B cell (primary cell): Measurements from ENCODE around the gene GABRR2. TPM values are rescaled to one million over a fixed set of nuclear protein-coding genes. Genes with fewer than 3 reads are reported as not detected.

Experiments used
- ATAC-seq: fragments of 200-7000 bp; cut with Tn5 transposase; one replicate; pipeline ENCODE4 v1.10.0; 2021; ENCODE audit warnings: low read depth, mild to moderate bottlenecking, moderate number of reproducible peaks, moderate library complexity
- CTCF ChIA-PET: fragments of 350-600 bp; sonication (Branson Sonifier 250); formaldehyde crosslinking; loops from one replicate; lab custom pipeline; 2021; ENCODE audit warnings: antibody characterized with exemption, inconsistent platforms; lab: Charles Lee
- POLR2A ChIA-PET: fragments of 350-600 bp; sonication (Branson Sonifier 250); formaldehyde crosslinking; loops from one replicate; lab custom pipeline; 2021; ENCODE audit warnings: antibody characterized with exemption; lab: Charles Lee
- DNase-seq: peaks from one replicate; pipeline ENCODE4 v3.0.0; 2013
- H2AFZ ChIP-seq: 2 replicates; pipeline ENCODE4 v1.6.1; 2012; ENCODE audit warnings: mild to moderate bottlenecking, low read depth, low read length; ENCODE audit not compliant: insufficient read depth, poor library complexity, severe bottlenecking
- H3K27ac ChIP-seq, 2 donors: 1 replicate in 1 of 2; 2 replicates in 1 of 2; pipeline ENCODE4 v1.5.1; 2012 to 2013; ENCODE audit warnings: low read length in 2 of 2, mild to moderate bottlenecking in 2 of 2, moderate library complexity in 1 of 2
- H3K27me3 ChIP-seq, 4 experiments: fragments of 200-600 bp in 1 of 4; sonication (generic) in 1 of 4; replicated peaks in 1 of 4; 1 replicate in 2 of 4; 2 replicates in 2 of 4; pipeline versions ENCODE4 v1.6.1 to v1.7.0; 2013 to 2016; ENCODE audit warnings: low read length in 3 of 4, mild to moderate bottlenecking in 2 of 4, mixed read lengths in 1 of 4, moderate library complexity in 1 of 4; ENCODE audit not compliant: insufficient read depth in 4 of 4, control insufficient read depth in 3 of 4; ENCODE audit errors: control extremely low read depth in 1 of 4
- H3K36me3 ChIP-seq, 2 experiments: replicated peaks in 1 of 2; 1 replicate in 1 of 2; 2 replicates in 1 of 2; pipeline versions ENCODE4 v1.6.1 to v1.7.1; 2013; ENCODE audit warnings: low read length in 1 of 2; ENCODE audit not compliant: insufficient read depth in 2 of 2, control insufficient read depth in 1 of 2; ENCODE audit errors: control extremely low read depth in 1 of 2, extremely low read depth in 1 of 2
- H3K4me1 ChIP-seq, 2 donors: fragments of 200-600 bp in 1 of 2; sonication (generic) in 1 of 2; 1 replicate in 1 of 2; 2 replicates in 1 of 2; pipeline versions ENCODE4 v1.5.1 to v1.6.1; 2013 to 2017; ENCODE audit warnings: low read length in 2 of 2; ENCODE audit not compliant: control insufficient read depth in 2 of 2, insufficient read depth in 2 of 2
- H3K4me2 ChIP-seq: replicated peaks from 2 replicates; pipeline ENCODE3; 2012; ENCODE audit warnings: mild to moderate bottlenecking, low read depth, low read length; ENCODE audit not compliant: poor library complexity, severe bottlenecking
- H3K4me3 ChIP-seq, 5 experiments: fragments of 200-600 bp in 1 of 5; sonication (generic) in 1 of 5; 1 replicate in 3 of 5; 2 replicates in 2 of 5; pipeline versions ENCODE4 v1.5.1 to v1.7.0; 2011 to 2016; ENCODE audit warnings: low read length in 4 of 5, mild to moderate bottlenecking in 4 of 5, low read depth in 2 of 5, control low read depth in 1 of 5, moderate library complexity in 1 of 5; ENCODE audit not compliant: insufficient read depth in 1 of 5; ENCODE audit errors: control extremely low read depth in 1 of 5, extremely low read depth in 1 of 5
- H3K79me2 ChIP-seq: fragments of 200-600 bp; sonication (generic); one replicate; pipeline ENCODE4 v1.6.0; 2016; ENCODE audit warnings: low read length; ENCODE audit not compliant: control insufficient read depth, insufficient read depth
- H3K9ac ChIP-seq: fragments of 200-600 bp; sonication (generic); 2 replicates; pipeline ENCODE4 v1.6.1; 2017; ENCODE audit warnings: mild to moderate bottlenecking, low read length, moderate library complexity
- H3K9me3 ChIP-seq, 3 donors: one replicate each; pipeline versions ENCODE4 v1.6.1 to v1.7.1; 2013; ENCODE audit warnings: low read length in 2 of 3; ENCODE audit not compliant: control insufficient read depth in 2 of 3, insufficient read depth in 1 of 3; ENCODE audit errors: control extremely low read depth in 1 of 3
- H4K20me1 ChIP-seq: 2 replicates; pipeline ENCODE4 v1.6.0; 2012; ENCODE audit warnings: mild to moderate bottlenecking, low read length; ENCODE audit not compliant: insufficient read depth, control insufficient read depth, poor library complexity, severe bottlenecking
- H3K27ac Mint-ChIP-seq: one replicate; pipeline ENCODE4 v1.8.0; 2021; ENCODE audit warnings: mixed read lengths
- H3K27me3 Mint-ChIP-seq: one replicate; pipeline ENCODE4 v1.8.0; 2021; ENCODE audit warnings: mixed read lengths
- H3K4me1 Mint-ChIP-seq: one replicate; pipeline ENCODE4 v1.8.0; 2021; ENCODE audit warnings: mixed read lengths
- H3K4me3 Mint-ChIP-seq: one replicate; pipeline ENCODE4 v1.8.0; 2021; ENCODE audit warnings: mixed read lengths
- H3K9me3 Mint-ChIP-seq: one replicate; pipeline ENCODE4 v1.8.0; 2022; ENCODE audit warnings: mixed read lengths; ENCODE audit not compliant: insufficient read depth
- CTCF ChIP-seq: fragments of 200-600 bp; IDR thresholded peaks from one replicate; pipeline ENCODE4 v1.8.0; 2022; ENCODE audit warnings: antibody characterized with exemption, mild to moderate bottlenecking
- EZH2 ChIP-seq: IDR thresholded peaks from 2 replicates; pipeline ENCODE4 v1.6.1; 2012; ENCODE audit warnings: borderline replicate concordance, low read depth, mild to moderate bottlenecking, moderate library complexity, low read length; ENCODE audit not compliant: insufficient read depth, poor library complexity, severe bottlenecking
- WGBS: methylation state at CpG from one replicate; pipeline ENCODE4 v1.1.5; 2013; ENCODE audit warnings: missing lambda C conversion rate; ENCODE audit not compliant: insufficient coverage; 5-methylcytosine and 5-hydroxymethylcytosine counted together
- intact Hi-C: fragments of 100-400 bp; cut with micrococcal nuclease; formaldehyde crosslinking; loops from one replicate; pipeline ENCODE4 v1.10.0; 2022
- polyA plus RNA-seq: library from polyadenylated mRNA; depleted of rRNA; stranded (reverse); fragments of >200 nt; gene quantifications from 2 replicates; pipeline ENCODE4 v1.2.3, GENCODE V29; 2012
- total RNA-seq, 2 donors: library from RNA; stranded (reverse); fragments of 120-200 nt in 1 of 2; gene quantifications; 1 replicate in 1 of 2; 2 replicates in 1 of 2; pipeline versions ENCODE4 v1.2.3 to v1.2.4, GENCODE V29; 2013 to 2022

The GABRR2 gene
- total and polyA plus RNA-seq, 2 donors (not counting 1 experiment from before 2014, with no cell fraction given): 0.59 to 4.7 TPM

GRCh38 chr6:89330910-89331309, 15.8 kb upstream of the GABRR2 start:
- no CpG with 5 or more reads among the region's 1 CpG for WGBS
- peaks cover 35 to 86% of the 10 kb centered on the region in 2 experiments for H3K36me3 ChIP-seq

GRCh38 chr6:89328976-89329375, 13.9 kb upstream of the GABRR2 start:
- CTCF ChIA-PET: no interaction called here
- no CpG with 5 or more reads among the region's 1 CpG for WGBS
- POLR2A ChIA-PET: no interaction called here
- Histone ChIP-seq H2AFZ (no peak overlapping the region), H3K4me3 (no peak overlapping the region), H3K36me3 (peaks cover 32 to 77% of the 10 kb centered on the region in 2 experiments), H3K9me3 (no peaks in the 10 kb centered on the region), H4K20me1 (no peaks in the 10 kb centered on the region), H3K9ac (no peak overlapping the region), H3K27me3 (no peaks in the 10 kb centered on the region), H3K79me2 (no peaks in the 10 kb centered on the region), H3K4me1 (no peaks in the 10 kb centered on the region), H3K4me2 (no peak overlapping the region), H3K27ac (no peak overlapping the region)
- Mint-ChIP-seq H3K4me3 (no peak overlapping the region), H3K4me1 (no peaks in the 10 kb centered on the region), H3K27me3 (no peaks in the 10 kb centered on the region), H3K27ac (no peak overlapping the region), H3K9me3 (no peaks in the 10 kb centered on the region)
- DNase-seq: no peak
- no peak for ATAC-seq
- TF ChIP-seq EZH2 (no peak), CTCF (no peak)
- intact Hi-C loops: no loop called here

More at GRCh38 chr6:89330910-89331309, 15.8 kb upstream of the GABRR2 start:
- Mint-ChIP-seq H3K27me3 (no peaks in the 10 kb centered on the region), H3K4me1 (no peaks in the 10 kb centered on the region), H3K4me3 (no peak overlapping the region), H3K9me3 (no peaks in the 10 kb centered on the region), H3K27ac (no peak overlapping the region)
- Histone ChIP-seq H3K4me3 (no peak overlapping the region), H2AFZ (no peak overlapping the region), H3K9me3 (no peaks in the 10 kb centered on the region), H3K9ac (no peak overlapping the region), H3K4me1 (no peaks in the 10 kb centered on the region), H4K20me1 (peaks cover 8% of the 10 kb centered on the region), H3K79me2 (no peaks in the 10 kb centered on the region), H3K4me2 (no peak overlapping the region), H3K27ac (no peak overlapping the region), H3K27me3 (no peaks in the 10 kb centered on the region)
- DNase-seq: no peak
- intact Hi-C loops: no loop called here
- ChIA-PET POLR2A (no interaction called here), CTCF (interaction anchor here (0.5 to 1.5 kb wide), 4 partner anchors 17 to 348 kb away, joined by 3 to 4 read pairs (median 3); no protein-coding TSS in a partner anchor)
- ATAC-seq: no peak
- no peak for TF ChIP-seq CTCF
- TF ChIP-seq EZH2: no peak
